ENCODE results near the gene EGFL8. TPM values are rescaled to one million over a fixed set of nuclear protein-coding genes. Genes with fewer than 3 reads are reported as not detected.

EGFL8 gene
- total and polyA plus RNA-seq, 12 donors, result 1.3 to 103 (median 9.0) TPM

DNA sequence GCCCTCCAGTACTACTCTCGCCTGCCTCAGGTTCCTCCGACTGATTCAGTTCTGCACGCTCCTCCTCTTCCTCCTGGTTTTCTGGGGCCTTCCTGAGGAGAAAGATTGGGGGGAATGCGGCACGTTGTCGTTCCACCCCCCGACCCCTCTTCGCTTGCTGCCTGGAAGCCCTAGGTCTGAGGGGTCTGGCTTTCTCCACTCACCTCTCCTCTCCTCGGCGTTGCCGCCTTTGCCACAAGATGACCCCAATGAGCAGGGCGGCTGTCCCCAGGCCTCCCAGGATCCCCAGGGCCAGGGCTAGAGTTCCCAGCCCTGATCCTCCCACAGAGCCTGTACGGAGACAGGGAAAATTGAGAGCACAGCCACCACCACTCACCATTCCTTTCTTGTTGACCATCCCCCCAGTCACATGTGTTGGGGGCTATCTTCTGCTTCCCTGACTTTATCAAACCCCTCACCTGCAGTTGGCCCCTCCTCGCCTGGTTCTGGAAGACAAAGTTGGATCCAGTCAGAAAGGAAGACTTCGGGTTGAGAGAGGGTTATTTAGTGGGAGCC is 16.8 kb downstream of the EGFL8 start:
- intact Hi-C loops (cut with DNase I), result no loop called here
- TF ChIP-seq, protein P1, sequence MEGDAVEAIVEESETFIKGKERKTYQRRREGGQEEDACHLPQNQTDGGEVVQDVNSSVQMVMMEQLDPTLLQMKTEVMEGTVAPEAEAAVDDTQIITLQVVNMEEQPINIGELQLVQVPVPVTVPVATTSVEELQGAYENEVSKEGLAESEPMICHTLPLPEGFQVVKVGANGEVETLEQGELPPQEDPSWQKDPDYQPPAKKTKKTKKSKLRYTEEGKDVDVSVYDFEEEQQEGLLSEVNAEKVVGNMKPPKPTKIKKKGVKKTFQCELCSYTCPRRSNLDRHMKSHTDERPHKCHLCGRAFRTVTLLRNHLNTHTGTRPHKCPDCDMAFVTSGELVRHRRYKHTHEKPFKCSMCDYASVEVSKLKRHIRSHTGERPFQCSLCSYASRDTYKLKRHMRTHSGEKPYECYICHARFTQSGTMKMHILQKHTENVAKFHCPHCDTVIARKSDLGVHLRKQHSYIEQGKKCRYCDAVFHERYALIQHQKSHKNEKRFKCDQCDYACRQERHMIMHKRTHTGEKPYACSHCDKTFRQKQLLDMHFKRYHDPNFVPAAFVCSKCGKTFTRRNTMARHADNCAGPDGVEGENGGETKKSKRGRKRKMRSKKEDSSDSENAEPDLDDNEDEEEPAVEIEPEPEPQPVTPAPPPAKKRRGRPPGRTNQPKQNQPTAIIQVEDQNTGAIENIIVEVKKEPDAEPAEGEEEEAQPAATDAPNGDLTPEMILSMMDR (IDR thresholded peaks at IDR 0.05), result no peak
- no peak for TF ChIP-seq POLR2A (IDR thresholded peaks at IDR 0.05)
- Histone ChIP-seq H3K4me3 (no peak overlapping the region), H3K27me3 (no peaks in the 10 kb centered on the region), H3K27ac (no peak overlapping the region), H3K4me1 (replicated peaks in 1 of 2) (peaks cover 23 to 33% of the 10 kb centered on the region in 2 donors), H3K36me3 (replicated peaks in 1 of 2) (peaks cover 0 to 41% of the 10 kb centered on the region in 2 donors), H3K9me3 (replicated peaks in 1 of 3) (no peaks in the 10 kb centered on the region)
- 83 to 89% (median 87%) methylated on average over 15 of the region's 15 CpGs for WGBS, 4 donors
- DNase-seq, result peak in 1 of 7 donors; percentile 27

GRCh38 chr6:32181915-32182529 is 17.6 kb downstream of the EGFL8 start:
- Histone ChIP-seq H3K27ac (peak overlapping the region in 2 of 5 donors; percentile 49 to 80), H3K36me3 (replicated peaks in 1 of 2) (peaks cover 0 to 48% of the 10 kb centered on the region in 2 donors), H3K4me3 (no peak overlapping the region), H3K27me3 (no peaks in the 10 kb centered on the region), H3K4me1 (replicated peaks in 1 of 2) (peaks cover 15 to 32% of the 10 kb centered on the region in 2 donors), H3K9me3 (replicated peaks in 1 of 3) (no peaks in the 10 kb centered on the region)
- intact Hi-C loops (cut with DNase I), result no loop called here
- no peak for DNase-seq
- TF ChIP-seq POLR2A (IDR thresholded peaks at IDR 0.05), result no peak
- TF ChIP-seq, protein P1 (IDR thresholded peaks at IDR 0.05), result no peak
- 72 to 90% (median 87%) methylated on average over 6 to 10 of the region's 10 CpGs for WGBS, 4 donors

DNA sequence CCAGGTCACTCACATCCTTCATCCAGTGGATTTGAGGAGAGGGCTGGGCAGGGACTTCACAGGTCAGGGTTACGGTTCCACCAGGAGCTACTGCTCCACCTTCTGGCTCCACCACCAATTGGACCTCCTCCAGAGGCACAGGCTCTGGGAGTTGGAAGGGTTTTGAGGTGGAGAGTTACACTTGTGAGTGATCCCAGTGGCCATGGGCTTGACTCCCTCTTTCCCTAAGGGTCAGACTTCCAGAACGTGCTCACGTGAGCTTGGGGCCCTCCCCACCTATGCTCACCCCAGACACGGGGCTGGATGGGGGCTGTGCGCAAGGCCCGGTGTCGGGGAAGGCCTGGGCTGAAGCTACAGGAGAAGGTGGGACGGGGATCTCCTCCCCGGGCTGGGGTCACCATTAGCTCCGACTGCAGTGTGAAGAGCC is 18.2 kb downstream of the EGFL8 start:
- peaks cover 0 to 54% of the 10 kb centered on the region in 2 donors for H3K36me3 ChIP-seq (replicated peaks in 1 of 2)
- no peak overlapping the region for H3K4me3 ChIP-seq

DNA sequence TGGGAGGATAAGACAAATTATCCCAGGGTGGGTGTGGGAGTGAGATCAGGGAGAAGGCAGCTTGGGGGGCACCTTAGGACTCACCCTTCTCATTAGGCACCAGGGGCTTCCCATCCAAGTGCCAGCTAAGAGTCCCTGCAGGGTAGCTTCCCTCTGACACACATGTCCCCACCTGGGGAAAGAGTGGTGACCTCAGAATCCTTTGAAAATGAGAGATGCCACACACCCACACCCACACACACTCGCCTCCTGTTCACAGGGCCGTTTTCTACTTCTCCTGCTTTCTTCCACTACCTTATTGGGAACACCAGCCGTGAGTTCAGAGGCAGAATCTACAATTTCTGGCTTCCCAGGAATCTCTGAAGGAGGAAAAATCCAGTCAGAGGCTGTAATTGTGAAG is 18.6 kb downstream of the EGFL8 start:
- Histone ChIP-seq H3K9me3 (replicated peaks in 1 of 3) (no peaks in the 10 kb centered on the region), H3K27me3 (no peaks in the 10 kb centered on the region), H3K4me3 (no peak overlapping the region), H3K36me3 (replicated peaks in 1 of 2) (peaks cover 0 to 59% of the 10 kb centered on the region in 2 donors), H3K4me1 (replicated peaks in 1 of 2) (peaks cover 11 to 33% of the 10 kb centered on the region in 2 donors), H3K27ac (peak overlapping the region in 2 of 5 donors; percentile 49 to 80)
- WGBS, 4 donors, result 74 to 83% (median 77%) methylated on average over 3 of the region's 3 CpGs
- intact Hi-C loops (cut with DNase I), result no loop called here
- TF ChIP-seq POLR2A (IDR thresholded peaks at IDR 0.05), result no peak
- TF ChIP-seq, protein P1 (IDR thresholded peaks at IDR 0.05), result no peak
- no peak for DNase-seq

More for the DNA sequence above, 18.2 kb downstream of the EGFL8 start:
- Histone ChIP-seq H3K27me3 (no peaks in the 10 kb centered on the region), H3K9me3 (replicated peaks in 1 of 3) (no peaks in the 10 kb centered on the region), H3K4me1 (replicated peaks in 1 of 2) (peaks cover 10 to 29% of the 10 kb centered on the region in 2 donors), H3K27ac (peak overlapping the region in 2 of 5 donors; percentile 49 to 80)
- DNase-seq, result no peak
- WGBS, 4 donors, result 86 to 91% (median 89%) methylated on average over 10 of the region's 10 CpGs
- intact Hi-C loops (cut with DNase I), result no loop called here
- TF ChIP-seq POLR2A (IDR thresholded peaks at IDR 0.05), result no peak
- TF ChIP-seq, protein P1 (IDR thresholded peaks at IDR 0.05), result no peak
